HUDEP-2 (cell line): ENCODE results near the gene FAM151B.

Experiments used
- DNase-seq, 76 experiments: peaks; one replicate each; lab custom pipeline; 2025; ENCODE audit not compliant: unreplicated experiment in 76 of 76; lab: John Stamatoyannopoulos, UW

Gene FAM151B

GRCh38 chr5:80502800-80503199 is 14.9 kb downstream of the FAM151B start:
- no peak for DNase-seq

GRCh38 chr5:80503641-80504040 is 15.7 kb downstream of the FAM151B start:
- DNase-seq = no peak

GRCh38 chr5:80504833-80505232 is 16.9 kb downstream of the FAM151B start:
- no peak for DNase-seq

- DNase-seq = no peak
Measured at GRCh38 chr5:80507663-80508062, 19.8 kb downstream of the FAM151B start.

- no peak for DNase-seq
Measured at GRCh38 chr5:80508844-80509243, 20.9 kb downstream of the FAM151B start.

GRCh38 chr5:80509362-80509761 is 21.5 kb downstream of the FAM151B start:
- DNase-seq = no peak

GRCh38 chr5:80516826-80517225 is 28.9 kb downstream of the FAM151B start:
- DNase-seq = peak in 1 of 76 experiments; percentile 11

GRCh38 chr5:80540691-80541090 is 52.8 kb downstream of the FAM151B start:
- no peak for DNase-seq

GRCh38 chr5:80541392-80541791 is 53.5 kb downstream of the FAM151B start:
- DNase-seq = no peak

GRCh38 chr5:80554646-80555045 is 66.7 kb downstream of the FAM151B start:
- no peak for DNase-seq

GRCh38 chr5:80555099-80555498 is 67.2 kb downstream of the FAM151B start:
- DNase-seq = no peak

- no peak for DNase-seq
Measured at GRCh38 chr5:80559244-80559643, 71.3 kb downstream of the FAM151B start.

GRCh38 chr5:80565330-80565729 is 77.4 kb downstream of the FAM151B start:
- no peak for DNase-seq

- DNase-seq = no peak
Measured at GRCh38 chr5:80566711-80567259, 78.9 kb downstream of the FAM151B start.

- DNase-seq = no peak
Measured at GRCh38 chr5:80568251-80568650, 80.4 kb downstream of the FAM151B start.

- peak in 1 of 76 experiments; percentile 12 for DNase-seq
Measured at GRCh38 chr5:80569086-80569960, 81.4 kb downstream of the FAM151B start.

GRCh38 chr5:80569961-80570786 is 82.3 kb downstream of the FAM151B start, which contains the start of gene ANKRD34B:
TSS of gene ANKRD34B (minus strand) at chr5:80570280. CDS start at chr5:80560019, 10,261 bp downstream.
- DNase-seq = peak in 17 of 76 experiments; percentile 2 to 27 (median 6)

- no peak for DNase-seq
Measured at GRCh38 chr5:80573062-80573461, 85.2 kb downstream of the FAM151B start.

GRCh38 chr5:80576383-80576782 is 88.5 kb downstream of the FAM151B start:
- no peak for DNase-seq

GRCh38 chr5:80577707-80578106 is 89.8 kb downstream of the FAM151B start:
- no peak for DNase-seq

GRCh38 chr5:80579050-80579449 is 91.2 kb downstream of the FAM151B start:
- no peak for DNase-seq
